GM18951 (cell line): Measurements from ENCODE around the gene PYGB.
"Not testable (repeated sequence)": the region's sequence is repeated elsewhere in the genome, so short reads cannot be mapped to it uniquely, and the experiment has no call there.

Source experiments
- POLR2A ChIP-seq: IDR thresholded peaks from 4 replicates; pipeline ENCODE4 v1.6.1; 2011; ENCODE audit warnings: mild to moderate bottlenecking; ENCODE audit not compliant: insufficient read length, insufficient read depth; ENCODE audit errors: extremely low read depth
- in situ Hi-C: fragments of 300-500 bp; cut with MboI; formaldehyde crosslinking; loops from one replicate; pipeline ENCODE4 v1.12.0; 2022; ENCODE audit warnings: low sequenced_read_pairs, mixed read lengths, inconsistent platforms; ENCODE audit not compliant: unreplicated experiment

The PYGB gene

GRCh38 chr20:25230166-25230831, 17.6 kb upstream of the PYGB start:
- in situ Hi-C loops: no loop called here
- TF ChIP-seq POLR2A: no peak

GRCh38 chr20:25233016-25233772, 14.7 kb upstream of the PYGB start:
- in situ Hi-C loops: no loop called here
- no peak for TF ChIP-seq POLR2A

GRCh38 chr20:25234009-25234849, 13.7 kb upstream of the PYGB start:
- in situ Hi-C loops: not testable (repeated sequence)

GRCh38 chr20:25236450-25237304, 11.2 kb upstream of the PYGB start:
- in situ Hi-C loops: no loop called here
- no peak for TF ChIP-seq POLR2A

- in situ Hi-C loops: no loop called here
- no peak for TF ChIP-seq POLR2A
Measured at GRCh38 chr20:25237610-25238318, 10.1 kb upstream of the PYGB start.

- TF ChIP-seq POLR2A: no peak
- in situ Hi-C loops: no loop called here
Measured at GRCh38 chr20:25238319-25239037, 9.4 kb upstream of the PYGB start.

- in situ Hi-C loops: no loop called here
- no peak for TF ChIP-seq POLR2A
Measured at GRCh38 chr20:25239387-25240370, 8.2 kb upstream of the PYGB start.

GRCh38 chr20:25240851-25241658, 6.8 kb upstream of the PYGB start:
- in situ Hi-C loops: not testable (repeated sequence)

- in situ Hi-C loops: not testable (repeated sequence)
Measured at GRCh38 chr20:25241659-25241955, 6.3 kb upstream of the PYGB start.

GRCh38 chr20:25242231-25242630, 5.7 kb upstream of the PYGB start:
- in situ Hi-C loops: no loop called here
- no peak for TF ChIP-seq POLR2A

- in situ Hi-C loops: no loop called here
- no peak for TF ChIP-seq POLR2A
Measured at GRCh38 chr20:25243416-25243979, 4.4 kb upstream of the PYGB start.
